PFSK-1 (cell line): ENCODE data around the gene AIP.

Source experiments
- POLR2AphosphoS5 ChIP-seq: IDR thresholded peaks from 2 replicates; pipeline ENCODE4 v1.6.1; 2012; ENCODE audit warnings: low read depth, mild to moderate bottlenecking, control low read depth, low read length, moderate library complexity
- SIN3A ChIP-seq: IDR thresholded peaks from 2 replicates; pipeline ENCODE4 v1.6.1; 2012; ENCODE audit warnings: mild to moderate bottlenecking, low read length, moderate library complexity, borderline replicate concordance; ENCODE audit not compliant: insufficient read depth
- TAF1 ChIP-seq: IDR thresholded peaks from 2 replicates; pipeline ENCODE4 v1.6.1; 2012; ENCODE audit warnings: low read length, control low read depth, borderline replicate concordance; ENCODE audit not compliant: insufficient read depth
- TF ChIP-seq, protein P1 (sequence below), 2 experiments: IDR thresholded peaks; 2 replicates each; pipeline versions ENCODE4 v1.6.1 to v1.8.0; 2011 to 2012; ENCODE audit warnings: low read depth in 2 of 2, low read length in 2 of 2, control low read depth in 1 of 2, inconsistent platforms in 1 of 2, mild to moderate bottlenecking in 1 of 2, moderate library complexity in 1 of 2; ENCODE audit not compliant: insufficient read depth in 1 of 2

DNA sequence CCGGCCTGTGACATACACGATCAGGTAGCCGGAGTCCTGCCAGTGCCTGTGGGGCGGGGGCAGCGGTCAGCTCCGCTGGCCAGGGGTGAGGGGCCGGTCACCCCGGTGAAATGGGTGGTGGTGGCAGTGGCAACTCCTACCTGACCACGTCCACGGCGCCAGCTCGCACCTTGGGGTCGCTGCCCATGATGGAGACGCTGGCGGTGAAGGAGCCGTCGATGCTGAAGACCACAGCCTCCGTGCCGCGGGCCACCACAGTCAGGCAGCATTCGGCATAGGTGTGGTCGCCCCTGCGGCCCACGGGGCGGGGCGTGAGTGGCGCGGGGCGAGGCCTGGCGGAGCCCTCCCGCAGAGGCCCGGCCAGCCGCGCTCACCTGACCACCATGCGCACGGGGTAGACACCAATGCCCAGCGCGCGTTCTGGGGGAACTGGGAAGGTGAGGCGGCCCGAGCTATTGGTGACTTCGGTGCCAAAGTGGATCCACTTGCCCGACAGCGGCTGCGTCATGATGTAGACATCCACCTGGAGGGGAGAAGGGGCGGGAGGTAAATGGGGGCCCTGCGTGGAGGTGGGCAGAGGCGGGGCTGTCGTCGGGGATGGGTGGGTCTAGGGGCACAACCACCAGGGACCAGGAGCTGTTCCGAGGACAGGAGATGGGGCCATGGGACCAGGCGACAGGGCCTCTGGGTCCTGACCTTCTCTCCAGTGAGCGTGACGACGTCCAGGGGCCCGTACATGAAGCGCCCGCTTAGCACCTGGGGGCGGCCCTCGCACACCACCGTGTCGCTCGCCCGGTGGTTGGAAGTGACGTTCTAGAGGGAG, 10.9 kb downstream of the AIP start:
- TF ChIP-seq, protein P1, sequence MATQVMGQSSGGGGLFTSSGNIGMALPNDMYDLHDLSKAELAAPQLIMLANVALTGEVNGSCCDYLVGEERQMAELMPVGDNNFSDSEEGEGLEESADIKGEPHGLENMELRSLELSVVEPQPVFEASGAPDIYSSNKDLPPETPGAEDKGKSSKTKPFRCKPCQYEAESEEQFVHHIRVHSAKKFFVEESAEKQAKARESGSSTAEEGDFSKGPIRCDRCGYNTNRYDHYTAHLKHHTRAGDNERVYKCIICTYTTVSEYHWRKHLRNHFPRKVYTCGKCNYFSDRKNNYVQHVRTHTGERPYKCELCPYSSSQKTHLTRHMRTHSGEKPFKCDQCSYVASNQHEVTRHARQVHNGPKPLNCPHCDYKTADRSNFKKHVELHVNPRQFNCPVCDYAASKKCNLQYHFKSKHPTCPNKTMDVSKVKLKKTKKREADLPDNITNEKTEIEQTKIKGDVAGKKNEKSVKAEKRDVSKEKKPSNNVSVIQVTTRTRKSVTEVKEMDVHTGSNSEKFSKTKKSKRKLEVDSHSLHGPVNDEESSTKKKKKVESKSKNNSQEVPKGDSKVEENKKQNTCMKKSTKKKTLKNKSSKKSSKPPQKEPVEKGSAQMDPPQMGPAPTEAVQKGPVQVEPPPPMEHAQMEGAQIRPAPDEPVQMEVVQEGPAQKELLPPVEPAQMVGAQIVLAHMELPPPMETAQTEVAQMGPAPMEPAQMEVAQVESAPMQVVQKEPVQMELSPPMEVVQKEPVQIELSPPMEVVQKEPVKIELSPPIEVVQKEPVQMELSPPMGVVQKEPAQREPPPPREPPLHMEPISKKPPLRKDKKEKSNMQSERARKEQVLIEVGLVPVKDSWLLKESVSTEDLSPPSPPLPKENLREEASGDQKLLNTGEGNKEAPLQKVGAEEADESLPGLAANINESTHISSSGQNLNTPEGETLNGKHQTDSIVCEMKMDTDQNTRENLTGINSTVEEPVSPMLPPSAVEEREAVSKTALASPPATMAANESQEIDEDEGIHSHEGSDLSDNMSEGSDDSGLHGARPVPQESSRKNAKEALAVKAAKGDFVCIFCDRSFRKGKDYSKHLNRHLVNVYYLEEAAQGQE (IDR thresholded peaks at IDR 0.05; ENCODE audit: insufficient read depth in 1 of 2, low read depth in 2 of 2, low read length in 2 of 2) = no peak
- TF ChIP-seq POLR2AphosphoS5 (no peak), TAF1 (no peak), SIN3A (no peak)
